ENCODE results near the gene KIFAP3.
"Not testable (repeated sequence)": the region's sequence is repeated elsewhere in the genome, so short reads cannot be mapped to it uniquely, and the experiment has no call there.

KIFAP3 gene

DNA sequence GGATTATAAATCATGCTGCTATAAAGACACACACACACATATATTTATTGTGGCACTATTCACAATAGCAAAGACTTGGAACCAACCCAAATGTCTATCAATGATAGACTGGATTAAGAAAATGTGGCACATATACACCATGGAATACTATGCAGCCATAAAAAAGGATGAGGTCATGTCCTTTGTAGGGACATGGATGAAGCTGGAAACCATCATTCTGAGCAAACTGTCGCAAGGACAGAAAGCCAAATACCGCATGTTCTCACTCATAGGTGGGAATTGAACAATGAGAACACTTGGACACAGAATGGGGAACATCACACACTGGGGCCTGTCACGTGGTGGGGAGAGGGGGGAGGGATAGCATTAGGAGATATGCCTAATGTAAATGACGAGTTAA lies 12.8 kb downstream of the KIFAP3 start:
- DNase-seq, result not testable (repeated sequence)

- DNase-seq, result not testable (repeated sequence)
Measured at GRCh38 chr1:170060015-170060520, 14.4 kb downstream of the KIFAP3 start.

DNA sequence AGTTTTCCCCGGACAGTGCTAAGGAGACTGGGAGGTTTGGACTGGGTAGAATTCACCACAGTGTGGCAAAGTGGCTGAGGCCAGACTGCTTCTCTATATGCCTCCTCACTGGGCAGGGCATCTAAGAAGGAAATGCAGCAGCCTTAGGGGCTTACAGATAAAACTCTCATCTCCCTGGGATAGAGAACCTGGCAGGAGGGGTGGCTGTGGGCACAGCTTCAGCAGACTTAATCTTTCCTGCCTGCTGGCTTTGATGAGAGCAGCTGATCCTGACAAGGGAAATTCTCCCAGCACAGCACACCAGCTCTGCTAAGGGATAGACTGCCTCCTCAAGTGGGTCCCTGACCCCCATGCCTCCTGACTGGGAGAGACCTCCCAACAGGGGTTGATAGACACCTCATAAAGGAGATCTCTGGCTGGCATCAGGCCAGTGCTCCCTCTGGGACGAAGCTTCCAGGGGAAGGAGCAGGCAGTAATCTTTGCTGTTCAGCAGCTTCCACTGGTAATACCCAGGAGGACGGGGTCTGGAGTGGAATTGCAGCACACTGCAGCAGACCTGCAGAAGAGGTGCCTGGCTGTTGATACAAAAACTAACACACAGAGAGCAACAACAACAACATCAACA lies 25.2 kb downstream of the KIFAP3 start:
- no peak for DNase-seq

DNA sequence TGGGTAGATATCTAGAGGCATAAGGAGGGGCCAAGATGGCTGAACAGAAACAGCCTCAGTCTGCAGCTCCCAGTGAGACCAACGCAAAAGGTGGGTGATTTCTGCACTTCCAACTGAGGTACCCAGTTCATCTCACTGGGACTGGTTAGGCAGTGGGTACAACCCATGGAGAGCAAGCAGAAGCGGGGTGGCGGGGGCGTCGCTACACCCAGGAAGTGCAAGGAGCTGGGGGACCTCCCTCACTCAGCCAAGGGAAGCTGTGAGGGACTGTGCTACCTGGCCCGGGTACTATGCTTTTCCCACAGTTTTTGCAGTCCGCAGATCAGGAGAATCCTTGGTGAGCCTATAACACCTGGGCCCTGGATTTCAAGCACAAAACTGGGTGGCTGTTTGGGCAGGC lies 26.0 kb downstream of the KIFAP3 start:
- no peak for DNase-seq

DNA sequence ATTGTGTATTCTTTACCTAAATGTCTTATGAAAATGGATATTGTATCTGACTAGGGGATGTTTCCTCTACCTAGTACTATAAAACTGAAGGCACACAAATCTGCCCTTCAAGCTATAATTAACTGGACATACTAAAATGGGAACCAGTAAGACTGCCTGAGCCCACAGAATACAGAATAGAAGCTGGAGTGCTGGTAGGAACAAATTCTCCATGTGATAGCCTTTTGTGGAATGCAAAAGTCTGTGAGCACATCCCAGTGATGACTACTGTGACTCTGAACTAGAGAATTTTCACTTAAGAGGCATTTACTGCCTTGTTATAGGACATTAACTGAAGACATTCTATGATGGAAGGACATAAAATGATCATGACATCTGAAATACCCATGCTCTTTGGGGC lies 30.3 kb downstream of the KIFAP3 start:
- no peak for DNase-seq

GRCh38 chr1:170041423-170042192 lies 32.9 kb downstream of the KIFAP3 start:
- no peak for DNase-seq

DNA sequence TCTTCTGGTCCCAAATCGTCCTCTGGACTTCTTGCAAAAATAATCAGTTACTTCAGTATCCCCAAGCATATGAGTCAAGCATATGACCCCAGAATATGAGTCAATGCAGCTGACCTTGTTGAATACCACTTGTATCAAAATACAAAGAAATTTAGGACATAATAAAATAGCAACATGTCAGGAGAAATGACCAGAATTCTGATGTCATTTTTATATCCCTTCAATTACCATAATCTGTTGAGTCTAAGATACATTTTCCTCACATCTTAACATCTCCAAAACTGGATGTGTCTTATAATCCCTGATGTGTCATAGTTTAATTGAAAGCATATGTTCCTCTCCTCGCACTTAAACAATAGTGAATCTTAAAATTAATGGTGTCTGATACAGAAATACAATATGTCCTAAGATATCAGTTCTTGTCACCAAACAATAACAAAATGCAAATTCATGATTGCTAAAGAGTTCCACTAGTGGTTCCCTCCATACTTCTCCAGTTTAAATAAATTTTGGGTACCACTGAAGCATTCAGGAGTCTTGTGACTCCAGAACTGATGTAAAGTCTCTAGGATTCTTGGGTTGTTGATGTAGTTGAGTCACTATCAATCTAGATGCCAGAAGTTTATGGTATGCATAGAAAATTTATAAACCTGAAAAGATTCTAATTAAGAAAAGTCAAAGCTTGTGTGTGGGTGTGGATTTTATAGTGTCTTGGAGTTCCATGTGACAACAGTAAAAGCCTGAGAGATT lies 41.8 kb downstream of the KIFAP3 start:
- DNase-seq, result no peak

DNA sequence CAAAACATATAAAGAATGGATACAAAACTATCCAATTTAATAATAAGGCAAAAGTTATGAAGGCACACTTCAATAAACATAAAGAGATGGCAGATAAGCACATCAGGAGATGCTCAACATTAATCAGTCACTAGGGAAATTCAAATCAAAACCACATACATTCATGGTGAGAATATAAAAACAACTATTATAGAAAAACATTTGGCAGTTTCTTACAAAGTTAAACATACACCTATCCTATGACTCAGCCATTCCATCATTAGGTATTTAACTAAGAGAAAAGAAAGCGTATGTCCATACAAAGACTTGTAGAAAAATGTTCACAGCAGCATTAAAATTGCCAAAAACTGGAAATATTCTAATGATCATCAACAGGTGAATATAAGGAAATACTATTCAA lies 44.3 kb downstream of the KIFAP3 start:
- DNase-seq, result no peak

DNA sequence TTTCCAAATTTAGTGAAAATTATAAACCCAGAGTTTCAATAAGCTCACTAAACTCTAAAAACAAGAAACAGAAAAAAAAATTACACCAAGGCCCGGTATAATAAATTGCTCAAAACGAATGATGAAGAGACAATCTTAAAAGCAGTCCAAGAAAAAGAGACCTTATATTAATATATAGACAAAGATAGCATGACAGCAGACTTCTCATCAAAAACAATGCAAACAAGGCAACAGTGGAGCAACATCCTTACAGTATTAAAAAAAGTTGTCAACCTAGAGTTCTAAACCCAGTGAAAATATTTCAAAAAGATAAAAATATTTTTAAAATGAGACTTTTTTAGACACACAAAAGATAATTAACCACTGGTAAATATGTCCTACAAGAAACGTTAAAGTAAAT lies 46.7 kb downstream of the KIFAP3 start:
- DNase-seq, result no peak

- DNase-seq, result no peak
Measured at GRCh38 chr1:170020859-170021258, 53.6 kb downstream of the KIFAP3 start.

- DNase-seq, result no peak
Measured at GRCh38 chr1:170017478-170017877, 57.0 kb downstream of the KIFAP3 start.

DNA sequence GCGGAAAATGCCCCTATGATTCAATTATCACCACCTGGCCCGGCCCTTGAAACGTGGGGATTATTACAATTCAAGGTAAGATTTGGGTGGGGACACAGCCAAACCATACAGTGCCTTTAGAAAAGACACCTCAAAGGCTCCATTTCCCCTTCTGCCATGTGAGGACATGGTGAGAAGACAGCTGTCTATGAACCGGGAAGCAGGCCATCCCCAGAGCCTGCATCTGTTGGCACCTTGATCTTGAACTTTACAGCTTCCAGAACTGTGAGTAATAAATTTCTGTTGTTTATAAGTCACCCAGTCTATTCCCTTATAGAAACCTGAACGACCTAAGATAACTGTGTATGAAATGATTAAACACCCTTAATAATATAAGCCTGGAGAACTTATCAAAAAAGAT lies 61.6 kb downstream of the KIFAP3 start:
- DNase-seq, result no peak

DNA sequence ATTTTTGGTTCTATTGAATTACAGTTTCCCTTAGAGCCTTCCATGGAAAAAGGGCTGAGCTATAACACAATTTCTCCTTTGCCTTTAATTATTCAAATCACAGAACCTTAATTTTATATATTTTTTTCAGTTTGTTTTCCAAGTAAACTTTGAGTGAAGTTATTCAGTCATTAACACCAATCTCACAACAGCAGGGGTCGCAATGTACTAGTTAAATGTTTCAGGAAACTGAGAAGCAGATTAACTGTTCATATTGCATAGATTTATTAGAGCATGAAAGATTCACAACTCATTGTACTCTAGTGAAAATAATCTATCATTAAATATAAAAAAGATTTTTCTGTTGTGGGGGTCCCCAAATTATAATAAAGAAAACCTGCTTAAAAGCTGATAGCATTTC lies 64.1 kb downstream of the KIFAP3 start:
- no peak for DNase-seq

- DNase-seq, result no peak
Measured at GRCh38 chr1:170009551-170009950, 64.9 kb downstream of the KIFAP3 start.

GRCh38 chr1:170008745-170009144 lies 65.8 kb downstream of the KIFAP3 start:
- DNase-seq, result not testable (repeated sequence)

GRCh38 chr1:170003270-170003835 lies 71.1 kb downstream of the KIFAP3 start:
- not testable (repeated sequence) for DNase-seq

DNA sequence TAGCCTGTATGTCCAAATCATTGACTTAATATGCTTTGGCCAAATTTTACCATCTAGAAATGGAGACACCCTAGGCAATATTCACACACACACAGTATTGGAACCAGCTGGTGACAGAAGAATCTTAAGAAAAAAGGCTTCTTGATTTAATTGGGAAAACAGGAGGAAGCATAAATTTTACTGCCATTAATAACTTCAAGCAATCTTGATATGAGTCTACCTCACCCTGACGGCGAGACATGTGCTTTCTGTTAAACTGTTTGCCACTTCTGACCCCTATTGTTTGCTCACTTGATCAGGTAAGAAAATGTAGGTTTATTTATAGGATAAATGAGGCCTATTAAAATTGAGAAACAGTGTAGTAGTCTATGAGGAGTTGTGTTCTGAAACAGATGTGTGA lies 73.2 kb downstream of the KIFAP3 start:
- no peak for DNase-seq

GRCh38 chr1:169999761-170000160 lies 74.7 kb downstream of the KIFAP3 start:
- no peak for DNase-seq

DNA sequence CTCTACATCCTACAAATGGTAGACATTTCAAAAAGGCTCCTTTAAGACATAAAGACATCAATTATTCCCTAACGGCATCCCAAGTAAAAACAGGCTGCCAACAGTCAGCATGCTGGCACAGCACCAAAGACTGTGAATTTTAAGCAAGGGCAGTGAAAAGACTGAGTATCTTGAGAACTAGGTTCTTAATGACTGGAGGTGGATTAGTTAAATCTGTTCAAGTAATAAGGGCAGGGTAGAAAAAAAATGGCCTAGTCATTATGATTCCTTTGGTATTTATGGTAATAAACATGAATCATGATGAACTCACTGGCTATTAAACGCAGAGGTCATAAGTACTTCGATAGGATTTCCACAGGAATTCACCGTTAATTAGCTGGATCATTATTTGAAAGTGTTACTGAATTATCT lies 75.2 kb downstream of the KIFAP3 start:
- no peak for DNase-seq

- DNase-seq, result no peak
Measured at GRCh38 chr1:169995993-169996392, 78.5 kb downstream of the KIFAP3 start.

GRCh38 chr1:169989246-169989645 lies 85.2 kb downstream of the KIFAP3 start:
- no peak for DNase-seq

DNA sequence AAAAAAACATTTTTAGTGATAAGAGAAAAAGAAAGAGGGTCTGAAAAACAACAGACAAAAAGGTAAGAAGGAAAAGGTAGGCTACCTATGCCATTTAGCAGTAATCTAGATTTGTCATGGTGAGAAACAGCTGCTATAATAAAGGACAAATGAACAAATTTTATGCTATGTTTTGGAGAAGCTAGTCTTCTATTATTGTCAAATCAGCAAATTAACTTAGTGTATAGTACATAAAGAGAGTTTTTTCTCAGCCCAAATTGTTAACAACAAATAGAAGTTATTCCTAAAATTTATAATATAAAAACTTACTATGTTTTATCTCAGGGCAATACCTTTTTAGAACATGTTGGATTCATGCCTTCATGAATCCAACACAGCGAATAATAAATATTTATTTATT lies 88.7 kb downstream of the KIFAP3 start:
- DNase-seq, result no peak

GRCh38 chr1:169974067-169974466 lies 100.4 kb downstream of the KIFAP3 start:
- DNase-seq, result no peak

All from DMS79 (cell line).